Measurements from ENCODE around the gene ARHGAP45. TPM values are rescaled to one million over a fixed set of nuclear protein-coding genes. Genes with fewer than 3 reads are reported as not detected.

Gene ARHGAP45
- total and polyA plus RNA-seq, 9 of the 15 experiments (the other 6 are each of a cell fraction or from before 2014, with no cell fraction given) = 0.08 to 22.1 (median 4.2) TPM

GRCh38 chr19:1018393-1018792, 48.6 kb upstream of the ARHGAP45 start (continued):
- TF ChIP-seq ARID4B (CRISPR knock-in tag; IDR thresholded peaks at IDR 0.05) (no peak), COPS2 (conservative IDR thresholded peaks at IDR 0.05) (no peak), EHMT2 (IDR thresholded peaks at IDR 0.05) (no peak), ZNF121 (CRISPR knock-in tag; conservative IDR thresholded peaks at IDR 0.05) (no peak), KLF16 (IDR thresholded peaks at IDR 0.05) (peak; percentile 49; the same call in 1 of the 2 replicates), ZNF717 (CRISPR knock-in tag; IDR thresholded peaks at IDR 0.05) (no peak), ZNF277 (CRISPR knock-in tag; IDR thresholded peaks at IDR 0.05; ENCODE audit: borderline replicate concordance) (no peak), TBP (optimal IDR thresholded peaks at IDR 0.05; ENCODE audit: low read depth, low read length) (no peak), CXXC5 (CRISPR knock-in tag; IDR thresholded peaks at IDR 0.05) (0 out of 2 replicates have a peak, but pooled peaks have one; percentile 26), CHD4 (IDR thresholded peaks at IDR 0.05; ENCODE audit: insufficient read depth, insufficient replicate concordance, low read depth, low read length, poor library complexity, severe bottlenecking) (no peak), BCL6 (CRISPR knock-in tag; IDR thresholded peaks at IDR 0.05) (no peak), ZC3H8 (IDR thresholded peaks at IDR 0.05) (no peak), CAMTA2 (CRISPR knock-in tag; conservative IDR thresholded peaks at IDR 0.05) (no peak), TGIF2 (CRISPR knock-in tag; IDR thresholded peaks at IDR 0.05) (no peak), KAT8 (IDR thresholded peaks at IDR 0.05; ENCODE audit: low read depth) (no peak), GTF2B (IDR thresholded peaks at IDR 0.05; ENCODE audit: extremely low read depth, insufficient read length) (no peak), ATF7 (IDR thresholded peaks at IDR 0.05) (no peak), STAT5A (IDR thresholded peaks at IDR 0.05; ENCODE audit: borderline replicate concordance, low read length) (peak; percentile 48; the same call in 1 of the 2 replicates), GTF3C2 (IDR thresholded peaks at IDR 0.05; ENCODE audit: borderline replicate concordance, extremely low read depth, insufficient read length) (no peak), SMARCE1 (IDR thresholded peaks at IDR 0.05) (no peak), DPF2 (IDR thresholded peaks at IDR 0.05) (0 out of 2 replicates have a peak, but pooled peaks have one; percentile 35), SAFB2 (IDR thresholded peaks at IDR 0.05; ENCODE audit: borderline replicate concordance, low read depth, low read length, severe bottlenecking) (no peak), TCF7 (IDR thresholded peaks at IDR 0.05; ENCODE audit: borderline replicate concordance) (no peak)
